ENCODE measurements around the gene SLC25A21. TPM values are rescaled to one million over a fixed set of nuclear protein-coding genes. Genes with fewer than 3 reads are reported as not detected.

Gene SLC25A21
- total RNA-seq, 1 donor from 2014 or later = 0.81 TPM

DNA sequence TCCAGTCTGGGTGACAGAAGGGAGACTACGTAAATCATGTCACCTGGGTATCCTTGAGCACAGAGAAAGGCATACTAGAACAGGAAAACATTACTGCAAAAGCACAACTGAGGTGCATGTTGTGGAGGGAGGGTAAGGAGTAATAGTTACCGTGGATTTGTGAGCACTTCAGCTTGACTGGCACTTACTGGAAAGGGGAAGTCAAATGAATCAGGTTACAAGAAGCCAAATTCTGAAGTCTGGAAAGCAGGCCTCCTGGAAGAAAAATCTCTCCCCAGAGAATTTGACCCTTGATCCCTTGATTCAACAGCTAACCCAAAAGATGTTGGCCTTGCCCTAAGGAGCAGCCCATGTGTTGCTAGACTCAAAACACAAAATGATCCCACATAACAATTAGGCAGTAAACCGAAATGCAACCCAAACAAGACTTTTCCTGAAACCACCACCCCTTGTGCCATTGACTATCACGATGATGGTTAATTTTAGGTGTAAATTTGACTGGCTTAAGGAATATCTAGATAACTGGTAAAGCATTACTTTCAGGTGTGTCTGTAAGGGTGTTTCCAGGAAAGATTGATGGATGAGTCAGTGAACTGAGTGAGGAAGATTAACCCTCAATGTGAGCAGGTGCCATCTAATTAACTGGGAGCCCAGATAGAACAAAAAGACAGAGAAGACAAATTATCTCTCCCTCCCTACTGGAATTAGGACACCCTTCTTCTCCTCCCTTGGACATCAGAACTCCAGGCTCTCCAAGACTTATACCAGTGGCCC lies 108.8 kb downstream of the SLC25A21 start:
- TF ChIP-seq, protein P1, sequence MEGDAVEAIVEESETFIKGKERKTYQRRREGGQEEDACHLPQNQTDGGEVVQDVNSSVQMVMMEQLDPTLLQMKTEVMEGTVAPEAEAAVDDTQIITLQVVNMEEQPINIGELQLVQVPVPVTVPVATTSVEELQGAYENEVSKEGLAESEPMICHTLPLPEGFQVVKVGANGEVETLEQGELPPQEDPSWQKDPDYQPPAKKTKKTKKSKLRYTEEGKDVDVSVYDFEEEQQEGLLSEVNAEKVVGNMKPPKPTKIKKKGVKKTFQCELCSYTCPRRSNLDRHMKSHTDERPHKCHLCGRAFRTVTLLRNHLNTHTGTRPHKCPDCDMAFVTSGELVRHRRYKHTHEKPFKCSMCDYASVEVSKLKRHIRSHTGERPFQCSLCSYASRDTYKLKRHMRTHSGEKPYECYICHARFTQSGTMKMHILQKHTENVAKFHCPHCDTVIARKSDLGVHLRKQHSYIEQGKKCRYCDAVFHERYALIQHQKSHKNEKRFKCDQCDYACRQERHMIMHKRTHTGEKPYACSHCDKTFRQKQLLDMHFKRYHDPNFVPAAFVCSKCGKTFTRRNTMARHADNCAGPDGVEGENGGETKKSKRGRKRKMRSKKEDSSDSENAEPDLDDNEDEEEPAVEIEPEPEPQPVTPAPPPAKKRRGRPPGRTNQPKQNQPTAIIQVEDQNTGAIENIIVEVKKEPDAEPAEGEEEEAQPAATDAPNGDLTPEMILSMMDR (conservative IDR thresholded peaks at IDR 0.05; ENCODE audit: low read depth, low read length) = no peak
- DNase-seq (ENCODE audit: low read depth) = no peak
- H3K4me3 ChIP-seq (ENCODE audit: low read depth, low read length) = no peak overlapping the region

DNA sequence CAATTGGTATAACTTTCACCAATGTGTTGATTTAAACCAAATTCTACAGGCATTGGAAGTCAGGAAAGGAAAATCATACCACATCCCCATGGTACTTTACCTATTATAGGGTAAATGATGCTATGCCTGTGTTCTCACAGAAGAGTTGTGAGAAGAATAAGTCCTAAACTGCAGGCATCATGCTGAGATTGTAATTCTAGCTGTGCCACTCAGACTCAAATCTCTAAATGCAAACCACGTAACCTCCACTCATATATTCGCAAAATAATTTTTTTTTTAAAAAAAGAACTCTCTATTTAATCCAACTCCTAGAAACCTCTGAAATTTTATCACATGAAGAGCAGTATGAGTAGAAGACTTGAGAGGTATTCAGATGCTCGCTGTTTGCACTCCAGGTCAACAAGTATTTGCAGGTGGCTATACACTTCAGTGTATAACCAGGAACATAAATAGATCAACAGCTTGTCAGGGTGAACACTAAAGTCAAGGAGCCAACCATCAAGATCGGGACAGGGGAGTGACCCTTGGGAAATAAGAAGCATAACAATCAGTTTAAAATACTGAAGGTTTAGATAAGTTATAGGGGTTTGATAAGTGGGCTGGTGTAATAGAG lies 110.1 kb downstream of the SLC25A21 start:
- no peak overlapping the region for H3K4me3 ChIP-seq (ENCODE audit: low read depth, low read length)
- TF ChIP-seq, protein P1 (conservative IDR thresholded peaks at IDR 0.05; ENCODE audit: low read depth, low read length) = no peak
- DNase-seq (ENCODE audit: low read depth) = no peak

DNA sequence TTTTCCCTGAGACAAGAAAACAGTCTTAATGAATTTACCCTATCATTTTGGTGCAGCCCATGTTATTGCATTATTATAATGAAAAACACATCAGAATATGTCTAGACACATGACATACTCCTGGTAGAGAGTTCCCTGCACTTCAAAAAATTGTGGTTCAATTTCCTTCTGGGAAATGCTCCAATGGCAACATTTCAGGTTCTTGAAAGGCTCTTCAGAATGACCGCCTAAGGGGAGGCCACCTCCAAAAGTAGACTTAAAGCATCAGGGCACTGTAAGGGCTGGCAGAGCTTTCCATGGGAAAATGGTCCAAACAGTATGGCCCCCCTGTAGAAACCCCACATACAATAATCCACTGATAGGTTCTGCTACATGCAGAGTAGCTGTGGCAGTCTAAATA lies 110.7 kb downstream of the SLC25A21 start:
- no peak for DNase-seq (ENCODE audit: low read depth)
- no peak overlapping the region for H3K4me3 ChIP-seq (ENCODE audit: low read depth, low read length)
- TF ChIP-seq, protein P1 (conservative IDR thresholded peaks at IDR 0.05; ENCODE audit: low read depth, low read length) = no peak

DNA sequence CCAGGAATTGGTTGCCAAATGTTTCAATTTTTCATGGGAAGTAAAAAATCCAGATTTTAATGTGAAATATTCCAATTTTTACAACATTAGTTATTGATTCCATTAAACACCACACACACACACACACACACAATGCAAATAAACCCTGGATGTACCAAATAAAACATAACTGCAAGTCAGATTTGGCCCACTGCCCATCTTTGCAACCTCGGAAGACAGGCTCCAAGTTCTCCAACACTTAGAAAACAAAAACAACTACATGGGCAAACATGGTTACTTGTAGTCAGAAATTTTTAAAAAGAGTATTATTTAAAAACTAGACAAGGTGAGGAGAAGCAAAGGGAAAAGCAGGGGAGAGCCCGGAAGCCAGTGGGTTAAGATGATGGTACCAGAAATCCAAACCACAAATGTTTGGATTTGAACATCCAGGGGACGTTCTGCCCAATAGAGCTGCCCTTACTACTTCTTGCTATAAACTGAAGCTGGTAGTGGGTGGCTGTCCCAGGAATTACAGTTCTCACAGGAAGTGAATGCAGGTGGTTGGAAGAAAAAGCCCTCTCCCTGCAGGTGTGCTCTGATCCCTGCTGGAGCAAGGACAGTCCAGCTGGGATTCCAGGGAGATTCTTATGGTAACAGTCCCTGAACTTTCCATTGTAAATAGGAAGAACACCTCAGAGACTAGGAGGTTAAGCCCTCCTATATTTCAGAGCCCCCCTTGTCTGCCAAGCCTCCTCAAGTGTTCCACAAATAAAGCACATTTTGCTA lies 111.7 kb downstream of the SLC25A21 start:
- TF ChIP-seq, protein P1 (conservative IDR thresholded peaks at IDR 0.05; ENCODE audit: low read depth, low read length) = no peak
- no peak for DNase-seq (ENCODE audit: low read depth)
- no peak overlapping the region for H3K4me3 ChIP-seq (ENCODE audit: low read depth, low read length)

DNA sequence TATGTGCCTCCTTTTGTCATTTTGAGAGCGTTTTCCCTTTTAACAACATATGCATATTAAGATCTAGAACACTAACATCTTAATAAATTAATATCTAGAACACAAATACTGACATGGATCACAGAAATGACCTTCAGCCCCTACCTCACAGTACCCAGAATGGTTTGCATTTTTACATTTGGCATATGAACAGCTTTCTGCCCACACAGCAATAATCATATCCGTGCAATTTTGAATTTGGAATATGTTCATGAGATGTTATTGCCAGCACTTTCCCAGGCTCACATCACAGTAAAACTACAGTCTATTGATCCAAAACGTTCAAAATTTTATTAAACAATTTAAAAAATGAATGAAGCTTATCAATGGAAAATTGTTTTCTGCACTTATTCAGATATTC lies 114.6 kb downstream of the SLC25A21 start:
- H3K4me3 ChIP-seq (ENCODE audit: low read depth, low read length) = no peak overlapping the region
- TF ChIP-seq, protein P1 (conservative IDR thresholded peaks at IDR 0.05; ENCODE audit: low read depth, low read length) = no peak
- no peak for DNase-seq (ENCODE audit: low read depth)

DNA sequence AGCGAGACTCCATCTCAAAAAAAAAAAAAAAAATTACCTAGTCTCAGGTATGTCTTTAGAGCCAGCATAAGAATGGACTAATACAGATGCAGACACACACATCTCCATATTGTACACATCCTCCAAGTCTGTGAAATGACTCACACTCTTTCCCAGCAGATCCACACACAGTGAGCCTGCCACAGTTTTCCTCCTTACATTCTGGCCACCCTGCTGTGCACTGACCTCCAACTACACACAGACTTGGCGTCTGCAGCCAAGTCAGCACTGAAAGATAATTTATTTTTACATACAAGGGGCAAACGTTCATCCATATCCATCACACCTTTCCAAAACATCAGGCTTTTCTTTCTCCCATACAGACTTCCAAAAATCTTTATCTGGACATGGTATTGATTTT lies 115.9 kb downstream of the SLC25A21 start:
- H3K4me3 ChIP-seq (ENCODE audit: low read depth, low read length) = no peak overlapping the region
- DNase-seq (ENCODE audit: low read depth) = no peak
- TF ChIP-seq, protein P1 (conservative IDR thresholded peaks at IDR 0.05; ENCODE audit: low read depth, low read length) = no peak

All from epithelial cell of proximal tubule (primary cell).